ENCODE data around the gene ASB13. TPM values are rescaled to one million over a fixed set of nuclear protein-coding genes. Genes with fewer than 3 reads are reported as not detected.

Gene ASB13
- total RNA-seq, 2 experiments from 2014 or later, result 11.3 to 12.0 TPM

DNA sequence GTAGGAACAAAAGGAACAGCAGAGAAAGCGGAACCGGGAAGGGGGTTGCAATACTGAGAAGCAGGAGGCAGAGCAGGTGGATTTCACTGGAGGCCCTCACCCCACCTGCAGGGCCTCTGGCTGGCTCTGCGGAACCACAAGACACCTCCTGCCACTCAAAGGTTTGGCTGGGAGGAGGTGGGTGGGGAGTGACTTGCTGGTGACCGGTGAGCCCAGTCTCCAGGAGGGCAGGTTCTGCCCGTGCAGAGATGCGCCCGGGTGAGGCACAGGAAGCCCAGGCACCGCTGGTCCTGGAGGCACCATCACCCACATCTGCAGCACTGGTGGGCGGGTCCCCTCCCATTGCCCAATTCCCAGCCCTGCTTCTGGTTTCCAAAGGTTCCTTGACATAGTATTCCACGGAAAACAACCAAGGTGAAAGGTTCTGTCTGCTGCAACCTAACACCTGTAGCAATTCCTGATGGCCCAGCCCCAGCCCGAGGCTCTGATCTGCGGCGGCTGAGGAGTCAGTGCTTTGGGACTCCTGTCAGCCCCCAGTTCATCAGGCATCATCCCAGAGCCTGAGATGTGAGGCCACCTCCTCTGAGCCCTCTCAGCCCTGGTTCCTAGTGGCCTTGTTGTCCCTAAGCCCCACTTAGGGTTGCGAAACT lies 77.3 kb downstream of the ASB13 start:
- Mint-ChIP-seq H3K4me3 (no peak overlapping the region), H3K27ac (no peak overlapping the region), H3K36me3 (no peaks in the 10 kb centered on the region), H3K9me3 (no peaks in the 10 kb centered on the region), H3K27me3 (peaks cover 2% of the 10 kb centered on the region), H3K4me1 (no peaks in the 10 kb centered on the region)
- DNase-seq, result no peak

Other genes starting within 250 kb of the ASB13 start
- not detected for gene CALML5, start 167.0 kb downstream of the ASB13 start, total RNA-seq
- gene CALML3, start 141.6 kb downstream of the ASB13 start, total RNA-seq, result not detected
- 10 to 100 TPM; 63.4 to 63.9 TPM for gene TASOR2, start 18.2 kb upstream of the ASB13 start, total RNA-seq
- 100 to 1,000 TPM; 335 to 339 TPM for gene GDI2, start 146.8 kb upstream of the ASB13 start, total RNA-seq
- 1 to 10 TPM; 9.1 to 9.4 TPM for gene ANKRD16, start 223.3 kb upstream of the ASB13 start, total RNA-seq
- 10 to 100 TPM; 48.7 to 49.0 TPM for gene FBH1, start 223.6 kb upstream of the ASB13 start, total RNA-seq

Measured in activated naive CD8-positive, alpha-beta T cell treated with anti-CD3 and anti-CD28 coated beads for 36 hours (primary cell).